SK-MEL-5 (cell line): ENCODE data around the gene TMED5. TPM values are rescaled to one million over a fixed set of nuclear protein-coding genes. Genes with fewer than 3 reads are reported as not detected.
A peak's percentile ranks its signal among the peaks of the same experiment; 100 is the strongest.
"Not testable (repeated sequence)": the region's sequence is repeated elsewhere in the genome, so short reads cannot be mapped to it uniquely, and the experiment has no call there.

Experiments used
- DNase-seq: peaks from one replicate; pipeline ENCODE4 v3.0.0-alpha.2; 2016; ENCODE audit warnings: low read depth, low spot score
- in situ Hi-C: cut with HindIII; loops from 2 replicates; pipeline ENCODE4 v1.10.0; 2016; ENCODE audit warnings: low sequenced_read_pairs, high pct_unique_total_duplicates, low pct_unique_long_range_greater_than_20kb
- polyA plus RNA-seq, 2 experiments: library from polyadenylated mRNA; depleted of rRNA; stranded (reverse); fragments of >200 nt; gene quantifications; 2 replicates each; pipeline ENCODE4 v1.2.3, GENCODE V29; 2015
- total RNA-seq: library from RNA; depleted of rRNA; stranded (reverse); fragments of >200 nt; shearing (Covaris generic); gene quantifications from 2 replicates; pipeline ENCODE4 v1.2.3, GENCODE V29; 2014; rRNA removed

The TMED5 gene
- 52.2 and 62.6 TPM in 2 replicates for total RNA-seq
- polyA plus RNA-seq (2015; cell fraction: cytosol; rRNA removed), result 54.0 and 60.3 TPM in 2 replicates
- 32.7 and 40.9 TPM in 2 replicates for polyA plus RNA-seq (2015; cell fraction: nucleus; rRNA removed)

GRCh38 chr1:93179886-93180722 is at the start of gene TMED5:
TMED5 (minus strand) TSS chr1:93180413; CDS start chr1:93180242, 171 bp downstream.
- in situ Hi-C loops, result no loop called here
- peak; percentile 97 for DNase-seq

GRCh38 chr1:93223023-93223675 is 42.9 kb upstream of the TMED5 start:
- in situ Hi-C loops, result no loop called here
- DNase-seq, result no peak

- in situ Hi-C loops, result no loop called here
- no peak for DNase-seq
Observed at GRCh38 chr1:93221913-93222312, 41.7 kb upstream of the TMED5 start.

- in situ Hi-C loops, result not testable (repeated sequence)
Observed at GRCh38 chr1:93220716-93221115, 40.5 kb upstream of the TMED5 start.

GRCh38 chr1:93219443-93219842 is 39.2 kb upstream of the TMED5 start:
- in situ Hi-C loops, result no loop called here
- no peak for DNase-seq

More at GRCh38 chr1:93220716-93221115, 40.5 kb upstream of the TMED5 start:
- DNase-seq, result not testable (repeated sequence)

GRCh38 chr1:93215322-93215721 is 35.1 kb upstream of the TMED5 start:
- in situ Hi-C loops, result no loop called here
- DNase-seq, result no peak

- in situ Hi-C loops, result no loop called here
- no peak for DNase-seq
Observed at GRCh38 chr1:93207211-93207610, 27.0 kb upstream of the TMED5 start.

GRCh38 chr1:93206567-93206954 is 26.3 kb upstream of the TMED5 start:
- in situ Hi-C loops, result no loop called here
- DNase-seq, result no peak

- in situ Hi-C loops, result no loop called here
Observed at GRCh38 chr1:93205892-93206566, 25.8 kb upstream of the TMED5 start.

GRCh38 chr1:93200714-93201113 is 20.5 kb upstream of the TMED5 start:
- in situ Hi-C loops, result no loop called here
- DNase-seq, result no peak

More at GRCh38 chr1:93205892-93206566, 25.8 kb upstream of the TMED5 start:
- DNase-seq, result no peak

GRCh38 chr1:93200086-93200620 is 19.9 kb upstream of the TMED5 start:
- no peak for DNase-seq
- in situ Hi-C loops, result no loop called here

- in situ Hi-C loops, result no loop called here
- DNase-seq, result no peak
Observed at GRCh38 chr1:93199150-93199549, 18.9 kb upstream of the TMED5 start.

- in situ Hi-C loops, result no loop called here
- DNase-seq, result no peak
Observed at GRCh38 chr1:93196591-93196990, 16.4 kb upstream of the TMED5 start.

GRCh38 chr1:93194231-93194990 is 14.2 kb upstream of the TMED5 start:
- in situ Hi-C loops, result no loop called here
- no peak for DNase-seq

- in situ Hi-C loops, result no loop called here
- DNase-seq, result no peak
Observed at GRCh38 chr1:93190432-93190831, 10.2 kb upstream of the TMED5 start.

GRCh38 chr1:93186667-93187066 is 6.5 kb upstream of the TMED5 start:
- no peak for DNase-seq
- in situ Hi-C loops, result no loop called here
